ENCODE results near the gene PNPLA7. TPM values are rescaled to one million over a fixed set of nuclear protein-coding genes. Genes with fewer than 3 reads are reported as not detected.

PNPLA7 gene
- total and polyA plus RNA-seq, 12 donors, result 0.83 to 22.6 (median 9.4) TPM

- peaks cover 15 to 32% (median 24%) of the 10 kb centered on the region in 9 donors for H3K4me1 ChIP-seq
- H3K36me3 ChIP-seq, result peaks cover 0 to 41% (median 0%) of the 10 kb centered on the region in 9 donors
- intact Hi-C loops (cut with DNase I), result loop anchor here in 1 of 10 donors (10.0 kb wide), 1 partner anchor 151 kb away; the partner anchor contains the start of gene ARRDC1
- H3K4me3 ChIP-seq, result peak overlapping the region in 9 of 10 donors; percentile 19 to 54 (median 51)
- H3K9me3 ChIP-seq, result no peaks in the 10 kb centered on the region
- 19 to 22% methylated on average over 18 to 22 of the region's 24 CpGs for WGBS, 2 donors
- TF ChIP-seq CTCF (IDR thresholded peaks at IDR 0.05), result no peak
- H3K27ac ChIP-seq, result peak overlapping the region in 9 of 10 donors; percentile 3 to 75 (median 67)
- ATAC-seq (peak in 7 of 8 donors; percentile 31 to 69 (median 46)), DNase-seq (peak; percentile 42 to 70)
- H3K27me3 ChIP-seq, result no peaks in the 10 kb centered on the region
Observed at GRCh38 chr9:137454145-137454596, 96.0 kb downstream of the PNPLA7 start.

- Histone ChIP-seq H3K36me3 (peaks cover 0 to 46% (median 0%) of the 10 kb centered on the region in 9 donors), H3K4me1 (peaks cover 13 to 31% (median 22%) of the 10 kb centered on the region in 9 donors), H3K4me3 (peak overlapping the region in 6 of 10 donors; percentile 25 to 45 (median 34)), H3K27ac (no peak overlapping the region), H3K9me3 (no peaks in the 10 kb centered on the region), H3K27me3 (no peaks in the 10 kb centered on the region)
- intact Hi-C loops (cut with DNase I), result loop anchor here in 1 of 10 donors (10.0 kb wide), 1 partner anchor 151 kb away; the partner anchor contains the start of gene ARRDC1
- DNase-seq (peak; percentile 70 to 77), ATAC-seq (peak; percentile 51 to 81 (median 68))
- TF ChIP-seq CTCF (IDR thresholded peaks at IDR 0.05), result no peak
- 35 to 38% methylated on average over 24 to 25 of the region's 25 CpGs for WGBS, 2 donors
Observed at GRCh38 chr9:137453643-137454081, 96.5 kb downstream of the PNPLA7 start.

- no peaks in the 10 kb centered on the region for H3K27me3 ChIP-seq
- H3K36me3 ChIP-seq, result peaks cover 0 to 46% (median 0%) of the 10 kb centered on the region in 9 donors
- WGBS, 2 donors, result 89 to 90% methylated on average over 43 of the region's 43 CpGs
- TF ChIP-seq CTCF (IDR thresholded peaks at IDR 0.05), result no peak
- ATAC-seq (peak in 1 of 8 donors; percentile 18), DNase-seq (no peak)
- H3K9me3 ChIP-seq, result no peaks in the 10 kb centered on the region
- peaks cover 8 to 24% (median 16%) of the 10 kb centered on the region in 9 donors for H3K4me1 ChIP-seq
- H3K27ac ChIP-seq, result no peak overlapping the region
- intact Hi-C loops (cut with DNase I), result loop anchor here in 1 of 10 donors (10.0 kb wide), 1 partner anchor 152 kb away; the partner anchor contains the start of gene ARRDC1
- peak overlapping the region in 6 of 10 donors; percentile 25 to 45 (median 34) for H3K4me3 ChIP-seq
Observed at GRCh38 chr9:137452761-137453642, 97.2 kb downstream of the PNPLA7 start.

All from heart right ventricle (tissue), 16 donors.